Central memory CD4-positive, alpha-beta T cell (primary cell): Measurements from ENCODE around the gene ARHGAP15.

Experiments used
- DNase-seq: peaks from one replicate; pipeline ENCODE4 v3.0.0; 2022

Gene ARHGAP15

GRCh38 chr2:143466391-143466790, 337.2 kb downstream of the ARHGAP15 start:
- DNase-seq: no peak

GRCh38 chr2:143467011-143467410, 337.8 kb downstream of the ARHGAP15 start:
- DNase-seq: no peak

- no peak for DNase-seq
Observed at GRCh38 chr2:143468341-143468888, 339.2 kb downstream of the ARHGAP15 start.

- no peak for DNase-seq
Observed at GRCh38 chr2:143469323-143469722, 340.1 kb downstream of the ARHGAP15 start.

- DNase-seq: no peak
Observed at GRCh38 chr2:143471550-143471949, 342.3 kb downstream of the ARHGAP15 start.

GRCh38 chr2:143473216-143473615, 344.0 kb downstream of the ARHGAP15 start:
- DNase-seq: no peak

- no peak for DNase-seq
Observed at GRCh38 chr2:143473820-143474219, 344.6 kb downstream of the ARHGAP15 start.

- no peak for DNase-seq
Observed at GRCh38 chr2:143474586-143474985, 345.4 kb downstream of the ARHGAP15 start.

GRCh38 chr2:143475041-143475776, 346.0 kb downstream of the ARHGAP15 start:
- no peak for DNase-seq

GRCh38 chr2:143476336-143477087, 347.3 kb downstream of the ARHGAP15 start:
- no peak for DNase-seq

- DNase-seq: no peak
Observed at GRCh38 chr2:143477714-143478443, 348.7 kb downstream of the ARHGAP15 start.

GRCh38 chr2:143480086-143480485, 350.9 kb downstream of the ARHGAP15 start:
- DNase-seq: no peak

- no peak for DNase-seq
Observed at GRCh38 chr2:143480601-143481236, 351.5 kb downstream of the ARHGAP15 start.

GRCh38 chr2:143481237-143481623, 352.0 kb downstream of the ARHGAP15 start:
- DNase-seq: no peak

- DNase-seq: no peak
Observed at GRCh38 chr2:143481733-143482132, 352.5 kb downstream of the ARHGAP15 start.

GRCh38 chr2:143482316-143482715, 353.1 kb downstream of the ARHGAP15 start:
- DNase-seq: no peak

- DNase-seq: no peak
Observed at GRCh38 chr2:143482771-143483170, 353.6 kb downstream of the ARHGAP15 start.

GRCh38 chr2:143486976-143487375, 357.8 kb downstream of the ARHGAP15 start:
- no peak for DNase-seq

GRCh38 chr2:143489145-143489544, 359.9 kb downstream of the ARHGAP15 start:
- no peak for DNase-seq

- no peak for DNase-seq
Observed at GRCh38 chr2:143491131-143491530, 361.9 kb downstream of the ARHGAP15 start.

- no peak for DNase-seq
Observed at GRCh38 chr2:143493339-143493738, 364.1 kb downstream of the ARHGAP15 start.

- DNase-seq: no peak
Observed at GRCh38 chr2:143497726-143498125, 368.5 kb downstream of the ARHGAP15 start.

- DNase-seq: no peak
Observed at GRCh38 chr2:143498496-143498895, 369.3 kb downstream of the ARHGAP15 start.
